Measurements from ENCODE around the gene FBXO48.
"Not testable (repeated sequence)": the region's sequence is repeated elsewhere in the genome, so short reads cannot be mapped to it uniquely, and the experiment has no call there.

The FBXO48 gene

DNA sequence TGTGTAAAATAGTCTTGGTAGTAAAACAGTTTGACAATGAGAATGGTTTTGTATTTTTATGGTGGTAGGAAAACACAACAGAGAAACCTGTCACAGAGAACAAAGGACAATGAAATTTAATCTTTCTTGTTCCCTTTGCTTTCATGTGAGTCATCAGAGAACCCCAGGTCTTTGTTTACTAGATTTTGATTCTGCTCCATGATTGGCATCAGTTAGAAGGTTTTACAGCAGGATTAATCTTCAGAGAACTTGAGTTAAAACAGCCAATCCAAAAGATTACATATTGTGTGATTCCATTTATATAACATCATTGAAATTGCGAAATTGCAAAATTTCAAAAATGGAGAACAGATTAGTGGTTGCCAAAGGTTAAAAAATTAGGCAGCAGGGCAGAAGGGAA lies 2.8 kb upstream of the FBXO48 start:
- peak; percentile 25 to 57 for DNase-seq

DNA sequence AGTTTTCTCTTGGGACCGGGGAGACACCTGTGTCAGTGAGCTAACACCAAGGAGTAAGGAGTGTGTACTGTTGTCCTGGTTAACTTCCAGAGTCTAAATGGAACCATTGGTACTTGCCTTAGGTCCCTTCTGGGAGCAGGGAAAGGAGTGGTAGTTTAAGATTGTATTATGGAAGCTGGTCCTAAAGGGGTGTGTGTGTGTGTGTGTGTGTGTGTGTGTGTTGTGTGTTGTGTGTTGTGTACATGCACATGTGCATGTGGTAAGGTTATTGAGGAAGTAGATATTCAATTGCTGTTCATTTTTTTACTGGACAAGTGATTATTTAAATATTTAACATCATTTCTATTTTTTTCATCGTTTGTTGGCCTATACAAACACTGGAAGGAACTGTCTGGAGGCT lies 1.7 kb upstream of the FBXO48 start:
- DNase-seq: no peak

DNA sequence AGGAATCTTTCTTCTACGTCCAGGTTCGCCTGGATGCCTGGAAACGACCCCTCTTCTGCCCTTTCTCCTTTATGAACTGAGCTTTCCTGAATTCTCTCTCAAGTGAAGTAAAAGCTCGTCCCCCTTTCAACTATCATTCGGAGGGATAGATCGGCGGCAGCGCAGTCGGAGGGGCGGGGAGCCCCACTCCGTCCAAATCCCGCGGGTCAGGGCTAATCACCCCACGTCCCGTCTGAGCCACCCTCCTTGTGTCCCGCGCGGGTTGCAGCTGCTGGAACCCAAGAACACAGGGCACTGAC lies 367 bp downstream of the FBXO48 start:
- no peak for DNase-seq

DNA sequence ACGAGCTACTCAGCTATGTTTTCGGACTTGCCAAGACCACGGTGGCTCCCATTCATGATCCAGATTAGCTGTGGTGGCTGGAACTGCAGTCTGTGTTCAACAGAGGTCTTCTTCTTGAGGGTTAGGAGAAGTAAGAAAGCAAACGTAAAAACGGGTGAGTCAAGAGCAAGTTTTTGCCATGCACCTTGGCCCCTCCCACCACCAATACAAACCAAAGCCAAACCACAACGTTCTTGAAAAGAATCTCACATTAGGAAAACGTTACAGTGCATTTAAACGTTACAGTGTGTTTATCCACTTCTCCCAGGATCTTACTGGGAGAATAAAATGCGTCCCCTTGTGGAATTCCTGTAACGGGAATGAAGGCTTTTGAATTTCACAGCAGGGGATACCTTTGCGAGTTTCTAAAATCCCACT lies 725 bp downstream of the FBXO48 start:
- peak; percentile 23 to 39 for DNase-seq

DNA sequence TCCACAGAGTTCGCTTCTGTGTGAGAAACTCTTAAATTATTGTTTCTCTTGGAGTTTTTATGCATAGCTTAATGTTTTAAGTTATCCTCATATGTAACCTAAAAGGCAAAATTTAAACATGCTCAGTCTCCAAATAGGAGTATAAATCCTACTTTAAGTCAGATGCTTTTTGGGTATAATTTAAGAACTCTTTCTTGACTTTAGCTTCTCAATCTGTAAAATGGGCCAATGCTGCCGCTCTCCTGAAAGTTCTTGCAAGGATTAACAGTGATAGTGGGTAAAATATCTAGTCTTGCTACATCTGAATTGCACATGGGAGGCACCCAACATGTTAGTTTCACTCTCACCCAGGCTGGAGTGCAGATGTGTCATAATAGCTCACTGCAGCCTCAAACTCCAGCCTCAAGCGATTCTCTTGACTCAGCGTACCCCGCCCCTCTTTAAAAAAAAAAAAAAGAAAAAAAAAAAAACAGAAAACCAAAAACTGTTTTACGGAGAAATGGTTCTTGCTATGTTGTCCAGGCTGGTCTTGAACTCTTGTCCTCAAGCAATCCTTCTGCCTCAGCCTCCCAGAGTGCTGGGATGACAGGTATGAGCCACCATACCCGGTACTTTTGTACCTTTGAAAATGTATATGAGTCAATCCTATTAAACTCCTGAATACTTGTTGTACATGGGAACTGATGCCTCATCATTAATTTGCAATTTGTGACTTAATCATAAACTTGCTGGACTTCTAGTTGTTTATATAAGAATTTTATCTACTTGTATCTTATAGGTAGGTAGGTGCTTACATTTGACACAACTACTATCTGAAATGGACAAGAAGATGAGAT lies 1.8 kb downstream of the FBXO48 start:
- DNase-seq: peak in 1 of 2 donors; percentile 32

DNA sequence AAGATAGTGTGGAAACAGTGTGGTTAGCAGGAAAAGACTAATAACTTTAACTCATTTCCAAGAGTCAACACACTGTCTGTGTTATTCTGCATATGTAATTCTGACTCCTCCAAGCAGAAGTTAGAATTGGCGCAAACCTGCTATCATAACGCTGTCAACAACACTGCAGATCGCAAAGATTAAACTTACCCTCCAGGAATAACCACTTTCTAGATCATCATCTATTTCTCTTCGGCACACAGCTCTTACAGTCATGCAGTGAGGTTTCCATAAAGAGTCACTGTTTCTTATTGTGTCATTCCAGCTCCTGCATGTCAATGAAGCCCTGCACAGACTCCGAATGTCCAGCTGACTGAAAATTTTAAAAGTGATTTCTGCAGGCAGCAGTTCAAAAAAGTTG lies 2.4 kb downstream of the FBXO48 start:
- no peak for DNase-seq

DNA sequence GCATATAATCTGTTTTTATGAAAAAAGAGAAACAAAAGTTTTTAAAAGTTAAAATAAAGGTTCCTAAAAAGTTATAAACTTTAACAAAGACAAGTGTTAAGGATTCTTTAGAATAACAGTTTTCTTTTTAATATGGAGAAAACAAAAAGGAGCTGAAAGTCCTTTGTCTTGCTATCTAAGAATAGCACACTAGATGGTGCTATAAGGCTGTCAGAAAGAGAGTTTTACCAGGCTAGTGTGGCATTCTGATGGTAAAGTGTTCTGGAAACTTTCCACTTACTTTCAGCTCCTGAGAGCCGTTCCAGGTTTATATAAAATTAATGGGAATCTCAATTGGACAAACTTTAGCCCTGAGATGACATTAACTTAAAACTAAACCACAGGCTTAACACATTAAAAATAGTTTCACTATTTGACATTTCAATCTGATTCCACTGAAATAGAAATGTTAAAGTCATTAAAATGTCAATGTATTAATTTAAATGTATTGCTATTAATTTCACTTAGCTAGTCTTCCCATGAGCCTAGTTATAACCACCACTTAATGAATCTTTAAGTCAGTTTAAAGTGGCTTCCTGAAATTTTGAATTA lies 3.7 kb downstream of the FBXO48 start:
- DNase-seq: peak; percentile 41 to 90

DNA sequence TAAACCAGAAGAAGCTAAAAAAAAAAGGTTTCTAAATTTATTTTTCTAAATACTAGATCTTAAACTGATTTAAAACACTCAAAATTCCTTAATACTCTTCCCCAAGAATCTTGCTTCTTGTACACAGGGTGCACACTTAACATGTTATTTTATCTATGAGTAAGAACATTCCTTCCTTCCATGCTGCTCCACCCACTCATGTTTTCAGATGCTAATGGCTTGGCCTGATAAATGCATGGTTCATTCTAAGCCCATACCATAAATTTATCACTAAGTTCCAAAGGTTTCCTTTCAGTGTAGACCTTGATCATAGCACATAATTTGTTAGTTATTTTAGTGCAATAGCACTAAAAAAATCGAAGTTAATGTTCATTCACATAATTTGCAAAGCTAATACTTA lies 8.1 kb downstream of the FBXO48 start:
- no peak for DNase-seq

DNA sequence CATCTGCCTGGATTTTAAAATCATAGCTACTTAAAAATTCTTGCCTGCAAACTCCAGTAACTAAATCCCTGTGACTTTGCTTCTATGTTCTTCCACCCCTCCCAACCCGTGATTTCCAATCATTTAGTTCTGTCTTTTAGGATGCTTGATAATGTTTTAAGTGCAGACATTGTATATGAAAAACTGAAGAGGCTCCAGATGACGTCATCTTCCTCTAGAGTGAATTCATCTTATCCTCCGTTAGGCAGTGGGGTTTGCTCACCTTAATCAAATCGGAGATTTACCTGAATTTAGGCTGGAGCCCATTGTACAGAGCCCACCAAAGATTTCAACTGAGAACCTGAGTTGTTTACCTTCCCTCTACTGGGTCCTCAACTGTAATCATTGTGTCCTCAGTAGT lies 10.9 kb downstream of the FBXO48 start:
- no peak for DNase-seq

DNA sequence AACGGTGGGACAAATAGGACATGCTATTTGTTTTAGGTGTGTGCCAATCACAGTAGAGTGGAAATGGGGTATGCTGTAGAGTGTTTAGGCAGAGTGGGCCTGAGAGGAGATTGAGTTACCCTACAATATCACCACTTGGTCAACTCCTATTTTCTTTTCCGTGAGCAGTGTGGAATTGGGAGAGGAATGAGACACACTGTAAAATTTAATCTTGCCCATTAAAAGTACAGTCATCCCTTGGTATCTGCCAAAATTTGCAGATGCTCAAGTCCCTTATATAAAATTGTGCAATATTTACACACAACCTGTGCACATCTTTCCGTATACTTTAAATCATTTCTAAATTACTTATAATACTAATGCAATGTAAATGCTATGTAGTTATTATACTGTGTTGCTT lies 12.4 kb downstream of the FBXO48 start:
- no peak for DNase-seq

DNA sequence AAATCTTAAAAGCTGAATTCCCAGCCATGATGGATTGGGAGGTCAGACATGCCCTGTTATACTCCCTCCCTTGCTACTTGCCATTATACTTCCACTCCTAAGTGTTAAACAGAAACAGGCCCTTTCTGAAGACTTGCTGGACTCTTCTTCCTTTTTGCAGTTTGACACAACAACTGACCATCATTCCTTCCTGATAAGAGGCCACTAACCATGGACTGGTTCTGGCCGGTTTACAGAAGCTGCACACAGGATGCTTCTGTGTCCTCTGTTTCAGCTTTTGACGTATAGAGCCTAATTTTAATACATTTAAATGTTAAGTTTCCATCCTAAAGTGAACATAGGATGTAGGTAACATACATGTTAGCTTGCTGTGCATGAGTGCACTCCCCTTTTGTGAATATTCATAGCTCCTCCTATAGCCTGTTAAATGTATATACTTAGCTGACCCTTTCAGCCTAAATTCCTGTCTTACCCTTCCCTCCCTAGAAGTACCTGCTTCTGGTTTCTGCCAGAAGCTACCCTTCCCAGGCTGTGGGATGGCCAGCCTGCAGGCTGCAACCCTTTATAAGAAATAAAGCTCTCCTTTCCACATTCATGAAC lies 13.2 kb downstream of the FBXO48 start:
- no peak for DNase-seq

DNA sequence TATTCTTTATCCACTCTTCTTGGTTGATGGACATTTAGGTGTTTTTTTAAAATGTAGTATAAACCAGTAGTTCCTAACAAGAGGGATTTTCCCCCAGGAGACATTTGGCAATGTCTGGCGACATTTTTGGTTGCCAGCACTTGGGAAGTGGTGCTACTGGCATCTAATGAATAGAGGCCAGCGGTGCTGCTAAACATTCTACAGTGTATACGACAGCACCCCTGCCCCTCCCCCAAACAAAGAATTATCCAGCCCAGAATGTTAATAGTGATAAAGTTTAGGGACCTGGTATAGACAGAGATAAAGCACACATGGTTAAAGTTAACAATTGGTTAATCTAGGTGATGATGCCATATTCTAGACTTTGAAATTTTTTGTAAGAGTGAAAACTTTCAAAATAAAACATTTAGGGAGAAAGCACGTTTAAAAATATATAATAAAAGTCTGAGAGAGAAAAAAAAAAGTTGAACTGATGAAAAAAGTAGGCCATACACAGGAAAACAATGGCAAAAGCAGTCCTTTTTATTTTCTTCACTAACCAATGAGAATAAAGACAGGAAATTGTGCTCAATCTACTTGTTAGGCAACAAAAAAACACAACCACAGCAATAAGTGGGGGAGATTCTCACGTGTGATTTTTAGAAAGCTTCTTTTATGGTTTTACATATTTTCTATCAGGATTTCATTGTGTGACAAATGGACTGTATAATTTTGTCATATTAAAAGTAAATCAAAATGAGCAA lies 14.8 kb downstream of the FBXO48 start:
- no peak for DNase-seq

DNA sequence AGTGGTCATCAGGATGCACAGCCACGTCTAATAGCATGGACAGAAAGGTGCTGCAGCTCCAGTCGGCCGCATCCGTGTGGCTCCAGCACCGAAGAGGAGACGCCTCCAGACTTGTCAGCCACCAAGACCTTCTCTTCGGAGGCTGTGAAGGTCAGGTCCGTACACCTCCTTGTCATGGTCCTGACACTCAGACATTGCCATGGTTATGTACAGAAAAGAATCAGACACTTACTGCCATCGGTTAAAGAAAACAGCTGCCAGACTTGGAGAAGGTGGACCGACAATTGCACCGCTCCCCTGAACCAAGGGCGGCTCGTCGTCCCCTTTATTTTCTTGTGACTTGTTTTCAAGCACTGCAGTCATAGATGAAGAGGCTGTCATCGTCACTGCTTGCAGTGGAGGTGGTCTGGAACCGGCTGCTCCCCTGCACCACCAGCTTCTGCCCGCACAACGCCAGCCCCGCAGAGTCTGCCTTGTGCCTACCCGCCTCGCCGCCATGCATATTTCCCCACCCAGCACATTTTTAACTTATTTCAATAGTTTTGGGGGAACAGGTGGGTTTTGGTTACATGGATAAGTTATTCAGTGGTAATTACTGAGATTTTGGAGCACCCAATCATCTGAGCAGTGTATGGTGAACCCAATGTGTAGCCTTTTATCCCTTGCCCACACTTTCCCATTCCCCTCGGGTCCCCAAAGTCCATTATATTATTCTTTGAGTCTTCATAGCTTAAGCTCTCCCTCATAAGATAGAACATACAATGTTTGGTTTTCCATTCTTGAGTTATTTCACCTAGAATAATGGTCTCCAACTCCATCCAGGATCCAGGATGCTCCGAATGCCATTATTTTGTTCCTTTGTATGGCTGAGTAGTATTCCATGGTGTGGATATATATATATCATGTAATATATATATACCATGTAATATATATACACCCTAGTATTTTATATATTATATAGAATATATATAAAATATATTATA lies 18.1 kb downstream of the FBXO48 start:
- no peak for DNase-seq

DNA sequence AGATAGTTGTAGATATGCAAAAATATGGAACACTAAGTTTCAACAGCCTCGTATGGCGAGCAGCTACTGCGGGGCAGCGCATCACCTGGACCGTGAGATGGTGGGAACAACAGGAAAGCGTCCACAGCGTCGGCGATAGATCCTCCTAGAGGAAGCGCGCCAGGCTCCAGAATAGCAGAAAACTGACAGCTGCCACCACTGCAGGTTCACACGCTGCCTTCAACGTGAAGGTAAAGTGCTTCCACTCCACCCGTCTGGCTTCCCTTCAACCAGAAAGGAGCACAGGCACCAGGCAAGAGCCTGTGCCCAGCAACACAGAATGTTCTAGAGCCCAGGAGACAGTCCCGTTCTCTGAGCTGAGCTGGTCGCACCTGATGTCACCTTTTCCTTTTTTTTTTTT lies 20.0 kb downstream of the FBXO48 start:
- no peak for DNase-seq

DNA sequence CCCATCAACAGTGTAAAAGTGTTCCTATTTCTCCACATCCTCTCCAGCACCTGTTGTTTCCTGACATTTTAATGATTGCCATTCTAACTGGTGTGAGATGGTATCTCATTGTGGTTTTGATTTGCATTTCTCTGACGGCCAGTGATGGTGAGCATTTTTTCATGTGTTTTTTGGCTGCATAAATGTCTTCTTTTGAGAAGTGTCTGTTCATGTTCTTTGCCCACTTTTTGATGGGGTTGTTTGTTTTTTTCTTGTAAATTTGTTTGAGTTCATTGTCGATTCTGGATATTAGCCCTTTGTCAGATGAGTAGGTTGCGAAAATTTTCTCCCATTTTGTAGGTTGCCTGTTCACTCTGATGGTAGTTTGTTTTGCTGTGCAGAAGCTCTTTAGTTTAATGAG lies 20.7 kb downstream of the FBXO48 start:
- DNase-seq: not testable (repeated sequence)

DNA sequence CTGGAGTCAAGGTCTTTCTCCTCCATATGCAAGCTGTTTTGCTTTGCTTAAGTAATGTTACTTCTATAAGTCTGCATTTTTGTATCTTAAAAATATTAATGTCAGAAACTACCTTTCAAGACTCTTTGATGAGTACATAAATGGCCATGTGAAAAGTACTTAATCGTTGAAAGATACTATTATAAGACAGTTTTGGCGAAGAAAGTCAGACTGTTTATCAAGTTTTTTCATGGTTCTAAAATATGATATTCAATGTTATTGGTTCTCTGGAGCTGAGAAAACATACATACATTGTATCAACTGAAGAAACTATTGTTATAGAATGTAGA lies 25.1 kb downstream of the FBXO48 start:
- no peak for DNase-seq

DNA sequence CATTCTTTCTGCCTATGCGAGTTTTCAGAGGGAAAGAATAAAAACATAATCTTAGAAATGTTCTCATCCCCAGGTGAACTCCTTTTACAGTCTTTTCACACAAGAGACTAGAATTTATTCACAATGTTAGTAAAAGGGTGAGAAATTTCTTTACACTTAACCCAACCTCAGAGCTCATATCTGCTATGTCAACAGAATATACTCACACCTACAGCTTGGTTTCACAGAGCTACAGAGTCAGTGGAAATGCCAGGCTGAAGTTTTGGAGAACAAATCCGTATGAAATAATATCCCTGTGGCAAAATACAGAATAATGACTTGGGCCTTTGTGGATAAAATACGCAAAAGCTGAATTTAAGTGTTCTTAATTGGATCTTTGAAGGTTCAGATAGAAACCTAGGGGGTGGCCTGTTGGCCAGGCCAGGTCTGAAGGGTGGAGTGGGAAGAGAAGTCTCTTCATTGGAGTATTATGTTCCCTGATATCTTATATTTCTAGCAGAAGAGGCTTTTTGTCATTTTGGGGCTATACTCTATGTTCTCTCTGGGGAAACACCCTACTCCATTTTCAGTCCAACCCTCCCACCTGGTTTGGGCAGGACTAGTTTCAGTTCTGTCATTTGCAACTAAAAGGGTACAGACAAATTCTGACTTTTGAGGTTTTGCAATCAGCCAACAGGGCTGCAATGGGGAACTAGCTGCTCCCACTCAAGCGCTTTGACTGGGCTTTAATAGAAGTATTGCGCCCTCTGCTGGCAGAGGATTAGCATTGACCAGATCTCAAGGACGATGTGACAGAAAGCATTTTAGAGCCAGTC lies 25.7 kb downstream of the FBXO48 start:
- DNase-seq: peak; percentile 98

DNA sequence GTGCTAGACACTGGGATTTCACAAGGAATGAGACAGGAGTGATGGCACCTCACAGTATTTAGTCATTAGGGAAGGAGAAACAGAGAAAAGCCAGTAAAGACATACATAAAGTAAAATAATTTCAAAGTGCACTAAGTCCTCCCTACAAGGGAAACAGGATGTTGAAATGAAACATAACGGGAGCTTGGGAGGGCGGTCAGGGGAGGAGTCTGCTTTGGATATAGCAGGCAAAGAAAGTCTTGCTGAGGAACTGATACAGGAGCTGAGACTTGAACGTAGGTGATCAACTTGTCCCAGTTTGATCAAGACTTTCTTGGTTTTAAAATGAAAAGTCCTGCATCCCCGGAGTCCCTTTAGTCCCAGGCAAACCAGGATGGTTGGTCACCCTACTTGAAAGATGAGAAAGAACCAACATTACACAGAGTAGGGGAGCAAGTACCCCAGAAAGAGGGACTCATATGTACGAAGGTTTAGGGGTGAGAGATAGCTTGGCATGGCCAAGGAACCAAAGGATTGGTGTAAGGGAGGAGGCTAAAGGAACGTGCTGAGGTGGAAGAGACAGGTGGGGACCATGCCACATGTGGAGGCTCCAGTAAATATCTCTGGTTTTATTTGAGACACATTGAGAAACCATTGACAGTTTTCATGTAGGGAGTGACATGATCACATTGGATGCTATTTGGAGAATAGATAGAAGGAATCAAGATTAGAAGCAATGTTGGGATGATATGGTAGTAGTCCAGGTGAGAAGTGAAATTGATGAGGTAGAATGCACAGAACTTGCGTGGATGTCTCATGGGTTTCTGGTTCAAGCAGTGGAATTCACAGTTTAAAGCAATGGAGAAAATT lies 28.4 kb downstream of the FBXO48 start:
- DNase-seq: peak in 1 of 2 donors; percentile 74

DNA sequence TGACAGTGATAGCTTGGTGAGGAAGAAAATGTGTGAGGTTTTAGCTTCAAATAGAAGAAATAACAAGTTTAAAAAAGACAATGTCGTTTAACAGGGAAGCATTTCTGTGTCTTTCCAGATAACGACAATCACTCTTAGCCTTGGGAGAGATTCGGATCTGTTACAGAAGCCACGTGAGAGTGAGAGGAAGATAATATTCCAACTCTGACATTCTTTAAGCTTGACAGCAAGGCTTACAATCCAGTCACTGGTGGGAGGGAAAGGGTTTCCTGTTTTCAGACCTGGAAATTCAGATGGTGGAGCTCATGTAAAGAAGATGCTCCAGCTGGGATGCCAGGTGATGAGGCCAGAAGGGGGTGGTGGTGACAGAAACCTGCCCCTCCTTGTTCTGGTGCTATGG lies 30.8 kb downstream of the FBXO48 start:
- DNase-seq: no peak

DNA sequence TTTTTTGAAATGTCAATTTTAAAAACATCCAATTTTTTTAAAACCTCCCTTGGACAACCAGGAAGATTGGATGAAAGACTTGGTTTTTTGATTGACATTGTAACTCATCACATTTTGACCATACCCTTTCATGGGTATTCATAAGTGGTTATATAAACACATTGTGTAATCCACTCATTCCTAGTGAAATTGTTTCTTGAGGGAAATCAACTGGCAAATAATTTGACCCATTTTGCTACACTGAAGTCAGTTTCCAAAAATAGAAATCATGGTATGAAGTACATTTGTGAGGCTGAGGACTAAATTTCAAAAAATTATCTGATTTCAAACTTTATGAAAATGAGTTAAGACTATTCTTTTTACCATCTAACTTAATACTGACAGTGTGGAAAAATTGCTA lies 31.5 kb downstream of the FBXO48 start:
- no peak for DNase-seq

DNA sequence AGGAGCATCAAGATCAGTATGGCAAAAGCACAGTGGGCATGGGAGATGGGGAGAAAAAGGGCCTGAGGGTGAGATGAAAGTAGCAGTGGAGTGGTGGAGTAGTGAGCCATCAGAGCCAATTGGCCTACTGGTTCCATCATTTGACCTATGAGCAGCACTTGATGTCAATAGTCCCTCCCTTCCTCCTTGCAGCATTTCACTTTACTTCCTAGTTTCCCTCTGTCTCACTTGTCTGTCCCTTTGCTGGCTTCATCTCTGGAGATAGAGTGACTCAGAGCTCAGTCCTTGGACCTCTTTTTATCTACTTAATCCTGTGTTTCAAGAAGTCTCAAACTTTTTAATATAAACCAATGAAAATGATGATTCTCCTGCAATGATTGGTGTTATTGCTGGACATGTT lies 32.1 kb downstream of the FBXO48 start:
- peak; percentile 61 to 62 for DNase-seq

Data from inflammatory macrophage treated with lipopolysaccharide for 1 hour (primary cell).